GM12878 (cell line): ENCODE results near the gene ATXN1. TPM values are rescaled to one million over a fixed set of nuclear protein-coding genes. Genes with fewer than 3 reads are reported as not detected.

ENCODE experiments used
- ATAC-seq: fragments of 200-7000 bp; cut with Tn5 transposase; 3 replicates; pipeline ENCODE4 v1.9.1; 2020; ENCODE audit warnings: mild to moderate bottlenecking, moderate library complexity
- BruUV-seq: library from RNA; stranded (reverse); fragments of 400-500 nt; replicated peaks from 2 replicates; lab custom pipeline; 2021; lab: Mats Ljungman, UMichigan
- CTCF ChIA-PET: fragments of 300-600 bp; sonication (Branson Sonifier 250); formaldehyde crosslinking; extraction: SDS; loops from one replicate; lab custom pipeline; 2021; ENCODE audit warnings: inconsistent platforms; lab: Yijun Ruan, JAX
- POLR2A ChIA-PET: fragments of 350-600 bp; formaldehyde crosslinking; extraction: SDS; loops from one replicate; lab custom pipeline; 2021; ENCODE audit warnings: inconsistent platforms; lab: Charles Lee
- RAD21 ChIA-PET: fragments of 300-600 bp; sonication (Branson Sonifier 250); formaldehyde crosslinking; loops from one replicate; lab custom pipeline; 2023; ENCODE audit warnings: antibody characterized with exemption; ENCODE audit not compliant: unreplicated experiment; lab: Charles Lee
- SMC1A ChIA-PET: fragments of 300-600 bp; sonication (Branson Sonifier 250); formaldehyde crosslinking; loops from one replicate; lab custom pipeline; 2023; ENCODE audit not compliant: unreplicated experiment, uncharacterized antibody; lab: Charles Lee
- DNase-seq: peaks from one replicate; pipeline ENCODE4 v3.0.0-alpha.2; 2011; ENCODE audit warnings: low read depth, low spot score
- FAIRE-seq: peaks from 3 replicates; lab custom pipeline; 2011; peaks lifted over from hg19 to GRCh38; lab: Jason Lieb, UNC
- H2AFZ ChIP-seq: 2 replicates; pipeline ENCODE4 v1.6.0; 2011; ENCODE audit warnings: low read depth, low read length, control low read depth; ENCODE audit not compliant: control insufficient read depth
- H3K27ac ChIP-seq: 2 replicates; pipeline ENCODE4 v1.5.1; 2011; ENCODE audit warnings: control low read depth; ENCODE audit not compliant: control insufficient read depth, insufficient read depth
- H3K27me3 ChIP-seq, 2 experiments: replicated peaks in 1 of 2; 2 replicates each; pipeline versions ENCODE4 v1.6.0 to v1.6.1; 2011; ENCODE audit warnings: low read length in 1 of 2; ENCODE audit not compliant: control insufficient read depth in 2 of 2, insufficient read depth in 2 of 2
- H3K36me3 ChIP-seq, 2 experiments: 2 replicates each; pipeline ENCODE4 v1.5.1; 2011; ENCODE audit warnings: low read length in 1 of 2; ENCODE audit not compliant: control insufficient read depth in 2 of 2, insufficient read depth in 2 of 2
- H3K4me1 ChIP-seq: 2 replicates; pipeline ENCODE4 v1.6.1; 2011; ENCODE audit warnings: mild to moderate bottlenecking, low read length, moderate library complexity, mixed read lengths; ENCODE audit not compliant: control insufficient read depth, insufficient read depth
- H3K4me2 ChIP-seq: 2 replicates; pipeline ENCODE4 v1.6.0; 2011; ENCODE audit warnings: control low read depth; ENCODE audit not compliant: control insufficient read depth, insufficient read depth
- H3K4me3 ChIP-seq: fragments of 200-600 bp; sonication (generic); 2 replicates; pipeline ENCODE4 v1.5.1; 2016
- H3K79me2 ChIP-seq: 2 replicates; pipeline ENCODE4 v1.6.0; 2011; ENCODE audit warnings: low read length; ENCODE audit not compliant: control insufficient read depth, insufficient read depth
- H3K9ac ChIP-seq: 2 replicates; pipeline ENCODE4 v1.8.0; 2011; ENCODE audit warnings: low read length, control low read depth, mixed read lengths; ENCODE audit not compliant: control insufficient read depth, insufficient read depth
- H3K9me3 ChIP-seq: replicated peaks from 3 replicates; pipeline ENCODE4 v1.5.1; 2011; ENCODE audit warnings: mild to moderate bottlenecking, low read length; ENCODE audit not compliant: control insufficient read depth, insufficient read depth
- H4K20me1 ChIP-seq: 2 replicates; pipeline ENCODE4 v1.6.0; 2011; ENCODE audit not compliant: control insufficient read depth, insufficient read depth
- ATF2 ChIP-seq: IDR thresholded peaks from 2 replicates; pipeline ENCODE4 v1.6.1; 2012; ENCODE audit warnings: low read length, inconsistent platforms
- CUX1 ChIP-seq: IDR thresholded peaks from 2 replicates; pipeline ENCODE4 v1.6.1; 2012; ENCODE audit warnings: improper control_type of control experiment, low read depth, low read length; ENCODE audit not compliant: insufficient replicate concordance
- GATAD2B ChIP-seq: fragments of 450-650 bp; conservative IDR thresholded peaks from 2 replicates; pipeline ENCODE4 v1.6.1; 2017; ENCODE audit warnings: low read depth, mild to moderate bottlenecking, moderate library complexity
- HCFC1 ChIP-seq: fragments of 150-350 bp; IDR thresholded peaks from 2 replicates; pipeline ENCODE4 v1.6.1; 2014; ENCODE audit warnings: low read length
- IRF4 ChIP-seq: IDR thresholded peaks from 2 replicates; pipeline ENCODE4 v1.6.1; 2011; ENCODE audit warnings: low read depth, low read length
- POU2F2 ChIP-seq: IDR thresholded peaks from 3 replicates; pipeline ENCODE4 v1.6.1; 2011; ENCODE audit warnings: low read depth, mild to moderate bottlenecking, low read length, borderline replicate concordance
- SIX5 ChIP-seq: IDR thresholded peaks from 2 replicates; pipeline ENCODE4 v1.6.1; 2011; ENCODE audit warnings: mild to moderate bottlenecking, low read depth, low read length, moderate library complexity; ENCODE audit not compliant: severe bottlenecking
- SMARCA5 ChIP-seq: fragments of 450-650 bp; IDR thresholded peaks from 2 replicates; pipeline ENCODE4 v1.6.1; 2017; ENCODE audit warnings: mild to moderate bottlenecking
- SMC3 ChIP-seq: IDR thresholded peaks from 2 replicates; pipeline ENCODE4 v1.6.1; 2011; ENCODE audit warnings: low read length, improper control_type of control experiment, borderline replicate concordance
- TCF7 ChIP-seq: IDR thresholded peaks from 2 replicates; pipeline ENCODE4 v1.6.1; 2014; ENCODE audit warnings: antibody characterized with exemption, borderline replicate concordance
- ZBTB40 ChIP-seq: fragments of 450-650 bp; IDR thresholded peaks from 2 replicates; pipeline ENCODE4 v1.6.1; 2016; ENCODE audit warnings: mild to moderate bottlenecking, moderate library complexity, borderline replicate concordance
- ZNF217 ChIP-seq: fragments of 450-650 bp; IDR thresholded peaks from 2 replicates; pipeline ENCODE4 v1.6.1; 2017; ENCODE audit warnings: antibody characterized with exemption, mild to moderate bottlenecking
- ZZZ3 ChIP-seq: IDR thresholded peaks from 2 replicates; pipeline ENCODE4 v1.6.1; 2011; ENCODE audit warnings: low read depth; ENCODE audit not compliant: control insufficient read depth, insufficient read length
- WGBS: methylation state at CpG from one replicate; pipeline ENCODE4 v1.1.6; 2016; ENCODE audit warnings: low lambda C conversion rate; ENCODE audit not compliant: insufficient replicate concordance, insufficient coverage; ENCODE audit errors: missing lambda C conversion rate; 5-methylcytosine and 5-hydroxymethylcytosine counted together
- in situ Hi-C: fragments of 300-500 bp; cut with MboI; formaldehyde crosslinking; loops from 9 replicates; pipeline ENCODE4 v1.14.3; 2018; ENCODE audit warnings: mixed read lengths
- intact Hi-C: fragments of 100-400 bp; cut with micrococcal nuclease; formaldehyde crosslinking; loops from one replicate; pipeline ENCODE4 v1.14.2; 2022; ENCODE audit not compliant: unreplicated experiment
- polyA plus RNA-seq, 11 experiments: library from polyadenylated mRNA; depleted of rRNA in 4 of 11; unstranded in 6 of 11; stranded (reverse) in 5 of 11; fragments of >200 nt; fragmentation: Nextera tagmentation in 4 of 11; fragmentation: Illumina TruSeq in 1 of 11; extraction: Ambion mirVana in 4 of 11; extraction: Trizol in 1 of 11; gene quantifications; 1 replicate in 1 of 11; 2 replicates in 10 of 11; pipeline versions ENCODE4 v1.2.1 to v1.2.3, GENCODE V29; 2011 to 2016; ENCODE audit warnings: inconsistent platforms in 2 of 11, missing spikeins in 2 of 11, low read depth in 1 of 11
- total RNA-seq, 4 experiments: library from RNA; depleted of rRNA in 3 of 4; stranded (reverse); fragments of >200 nt in 3 of 4; fragmentation: Illumina TruSeq in 1 of 4; extraction: Trizol in 1 of 4; gene quantifications; 2 replicates each; pipeline versions ENCODE4 v1.2.1 to v1.2.3, GENCODE V29; 2013 to 2021

Gene ATXN1
- total and polyA plus RNA-seq, 10 of the 15 experiments (the other 5 are each of a cell fraction or from before 2014, with no cell fraction given) = 12.2 to 51.2 (median 20.5) TPM

- no peak overlapping the region for H3K27ac ChIP-seq
Measured at GRCh38 chr6:16600701-16601100, 160.6 kb downstream of the ATXN1 start.

More at GRCh38 chr6:16600701-16601100, 160.6 kb downstream of the ATXN1 start:
- intact Hi-C loops = no loop called here
- ChIA-PET RAD21 (interaction anchor here (1.0 to 3.9 kb wide), 10 partner anchors 9 to 163 kb away, joined by 3 to 23 read pairs (median 5); no protein-coding TSS in a partner anchor), POLR2A (interaction anchor here (1.1 kb wide), 1 partner anchor 156 kb away, joined by 3 read pairs; no protein-coding TSS in a partner anchor), CTCF (interaction anchor here (0.9 to 3.1 kb wide), 5 partner anchors 8 to 163 kb away, joined by 3 to 17 read pairs (median 4); no protein-coding TSS in a partner anchor), SMC1A (interaction anchor here (0.8 to 6.3 kb wide), 15 partner anchors 8 to 230 kb away, joined by 3 to 57 read pairs (median 4); no protein-coding TSS in a partner anchor)
- Histone ChIP-seq H3K4me1 (peaks cover 33% of the 10 kb centered on the region), H3K4me3 (no peak overlapping the region), H3K9me3 (no peaks in the 10 kb centered on the region; the same call in 2 of the 3 replicates), H2AFZ (no peak overlapping the region), H4K20me1 (no peaks in the 10 kb centered on the region), H3K9ac (no peak overlapping the region), H3K36me3 (peaks cover 0 to 2% of the 10 kb centered on the region in 2 experiments; a peak in 1 of 4 replicates), H3K79me2 (no peaks in the 10 kb centered on the region), H3K4me2 (no peak overlapping the region), H3K27me3 (no peaks in the 10 kb centered on the region)
- in situ Hi-C loops = no loop called here
- 96% methylated on average over 4 of the region's 4 CpGs for WGBS
- FAIRE-seq (no peak), ATAC-seq (no peak), DNase-seq (no peak)
- BruUV-seq = no TSS peak
- TF ChIP-seq ZBTB40 (no peak), ZNF217 (no peak), SIX5 (no peak), GATAD2B (no peak), CUX1 (no peak), SMARCA5 (no peak), HCFC1 (no peak), ATF2 (no peak), POU2F2 (no peak), IRF4 (no peak), ZZZ3 (no peak), SMC3 (no peak), TCF7 (no peak)
